Spinal cord (tissue), 10 donors: ENCODE results near the gene TMPRSS9. TPM values are rescaled to one million over a fixed set of nuclear protein-coding genes. Genes with fewer than 3 reads are reported as not detected.

ENCODE experiments used
- DNase-seq, 6 donors: peaks; one replicate each; pipeline versions ENCODE4 v3.0.0 to v3.0.0-alpha.2; 2013 to 2015; ENCODE audit warnings: low spot score in 6 of 6, low read depth in 4 of 6
- H3K27ac ChIP-seq: one replicate; pipeline ENCODE4 v1.5.1; 2013; ENCODE audit warnings: low read depth, low read length, control low read depth
- H3K27me3 ChIP-seq: one replicate; pipeline ENCODE4 v1.6.1; 2013; ENCODE audit warnings: low read length; ENCODE audit not compliant: control insufficient read depth, insufficient read depth
- H3K36me3 ChIP-seq: one replicate; pipeline ENCODE4 v1.6.1; 2013; ENCODE audit warnings: low read length; ENCODE audit not compliant: control insufficient read depth, insufficient read depth
- H3K4me1 ChIP-seq: one replicate; pipeline ENCODE4 v1.6.1; 2013; ENCODE audit warnings: low read length; ENCODE audit not compliant: control insufficient read depth, insufficient read depth
- H3K4me3 ChIP-seq: one replicate; pipeline ENCODE4 v1.5.1; 2013; ENCODE audit warnings: low read depth, low read length, control low read depth
- H3K9me3 ChIP-seq: one replicate; pipeline ENCODE4 v1.6.1; 2013; ENCODE audit warnings: low read length; ENCODE audit not compliant: control insufficient read depth, insufficient read depth
- WGBS: methylation state at CpG from one replicate; pipeline ENCODE4 v1.1.5; 2013; ENCODE audit warnings: missing lambda C conversion rate; ENCODE audit not compliant: insufficient coverage; 5-methylcytosine and 5-hydroxymethylcytosine counted together
- polyA plus RNA-seq, 2 donors: library from polyadenylated mRNA; unstranded; fragments of 120-200 nt; gene quantifications; one replicate each; pipeline ENCODE4 v1.2.1, GENCODE V29; 2013; ENCODE audit not compliant: insufficient read length in 2 of 2
- total RNA-seq, 2 donors: library from RNA; depleted of rRNA in 1 of 2; stranded (reverse); fragments of 120-200 nt in 1 of 2; fragments of >200 nt in 1 of 2; gene quantifications; one replicate each; pipeline versions ENCODE4 v1.2.3 to v1.2.4, GENCODE V29; 2013 to 2014
- donor health status: healthy.

The TMPRSS9 gene
- total and polyA plus RNA-seq, 4 donors = 0.33 to 3.8 (median 1.4) TPM

- WGBS = 91% methylated on average over 3 of the region's 3 CpGs
- DNase-seq = no peak
- Histone ChIP-seq H3K9me3 (no peaks in the 10 kb centered on the region), H3K4me1 (peaks cover 16% of the 10 kb centered on the region), H3K4me3 (no peak overlapping the region), H3K27ac (no peak overlapping the region), H3K27me3 (peaks cover 18% of the 10 kb centered on the region), H3K36me3 (peaks cover 46% of the 10 kb centered on the region)
These were observed 2.5 kb upstream of the TMPRSS9 start for GRCh38 chr19:2357279-2358206.

GRCh38 chr19:2358548-2359173, 1.4 kb upstream of the TMPRSS9 start:
- Histone ChIP-seq H3K36me3 (peaks cover 35% of the 10 kb centered on the region), H3K27ac (no peak overlapping the region), H3K4me1 (peaks cover 16% of the 10 kb centered on the region), H3K9me3 (no peaks in the 10 kb centered on the region), H3K4me3 (no peak overlapping the region), H3K27me3 (peaks cover 18% of the 10 kb centered on the region)
- 81% methylated on average over 24 of the region's 28 CpGs for WGBS
- no peak for DNase-seq

DNA sequence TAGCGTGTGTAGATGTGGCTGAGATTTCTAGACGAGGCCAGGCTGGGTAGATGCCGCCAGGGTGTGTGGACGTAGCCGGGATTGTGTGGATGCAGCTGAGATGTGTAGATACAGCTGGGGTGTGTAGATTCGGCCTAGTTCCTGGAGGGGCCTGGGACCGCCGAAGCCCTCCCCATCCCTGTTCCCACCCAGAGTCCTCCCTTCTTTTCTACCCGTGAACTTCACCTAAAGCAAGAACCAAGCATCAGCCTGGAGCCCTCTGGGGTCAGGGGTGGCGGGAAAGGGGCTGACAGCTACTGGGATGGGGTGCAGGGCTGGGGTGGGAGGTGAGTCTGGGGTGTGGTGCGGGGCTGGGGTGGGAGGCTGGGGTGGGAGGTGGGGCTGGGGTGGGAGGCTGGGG, 768 bp downstream of the TMPRSS9 start:
- no peak for DNase-seq
- Histone ChIP-seq H3K36me3 (peaks cover 14% of the 10 kb centered on the region), H3K9me3 (no peaks in the 10 kb centered on the region), H3K27ac (no peak overlapping the region), H3K27me3 (peaks cover 18% of the 10 kb centered on the region), H3K4me1 (peaks cover 16% of the 10 kb centered on the region), H3K4me3 (no peak overlapping the region)
- WGBS = 100% methylated on average over 1 of the region's 11 CpGs

DNA sequence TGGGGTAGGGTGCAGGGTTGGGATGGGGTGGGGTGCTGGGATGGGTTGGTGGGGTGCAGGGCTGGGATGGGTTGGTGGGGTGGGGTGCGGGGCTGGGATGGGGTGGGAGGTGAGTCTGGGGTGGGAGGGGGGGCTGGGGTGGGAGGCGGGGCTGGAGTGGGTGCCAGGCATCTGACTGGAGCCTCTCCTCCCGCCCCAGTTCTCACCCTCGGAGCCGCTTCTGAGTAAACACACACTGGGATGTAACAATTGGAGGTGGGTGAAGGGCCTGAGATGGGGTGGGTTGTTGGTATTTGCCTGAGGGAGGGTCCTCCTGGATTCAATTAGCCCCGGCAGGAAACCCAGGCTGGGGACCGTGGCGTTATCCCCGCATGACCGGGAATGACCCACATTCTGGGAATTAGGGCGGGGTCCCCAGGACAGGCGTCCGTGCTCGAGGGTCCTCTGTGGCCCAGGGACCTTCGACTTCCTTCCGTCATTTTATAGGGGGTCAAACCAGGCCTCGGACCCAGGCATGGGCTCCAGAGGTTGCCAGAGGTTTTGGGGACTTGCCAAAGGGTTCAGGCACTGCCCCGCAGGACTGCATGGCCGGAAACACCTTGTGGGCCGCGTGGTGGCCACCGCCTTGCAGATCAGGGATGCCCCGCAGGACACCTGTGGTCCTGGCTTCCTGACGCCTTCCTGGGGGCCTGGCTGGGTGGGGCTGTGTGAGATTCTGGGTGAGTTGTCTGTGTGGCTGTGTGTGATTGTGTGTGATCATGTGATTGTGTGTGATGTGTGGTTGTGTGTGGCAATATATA, 1.4 kb downstream of the TMPRSS9 start:
- peaks cover 18% of the 10 kb centered on the region for H3K27me3 ChIP-seq
- H3K4me3 ChIP-seq = no peak overlapping the region

GRCh38 chr19:2362046-2362969, 2.2 kb downstream of the TMPRSS9 start:
- no peak for DNase-seq
- no peak overlapping the region for H3K27ac ChIP-seq
- H3K36me3 ChIP-seq = no peaks in the 10 kb centered on the region
- 97% methylated on average over 11 of the region's 11 CpGs for WGBS
- H3K9me3 ChIP-seq = no peaks in the 10 kb centered on the region
- peaks cover 18% of the 10 kb centered on the region for H3K27me3 ChIP-seq
- H3K4me3 ChIP-seq = no peak overlapping the region
- peaks cover 16% of the 10 kb centered on the region for H3K4me1 ChIP-seq

More for the DNA sequence above, 1.4 kb downstream of the TMPRSS9 start:
- 52% methylated on average over 19 of the region's 24 CpGs for WGBS
- Histone ChIP-seq H3K27ac (no peak overlapping the region), H3K36me3 (peaks cover 7% of the 10 kb centered on the region), H3K4me1 (peaks cover 16% of the 10 kb centered on the region), H3K9me3 (no peaks in the 10 kb centered on the region)
- no peak for DNase-seq

GRCh38 chr19:2362970-2363300, 2.9 kb downstream of the TMPRSS9 start:
- no peak overlapping the region for H3K27ac ChIP-seq
- H3K4me3 ChIP-seq = no peak overlapping the region
- no peak for DNase-seq
- H3K4me1 ChIP-seq = peaks cover 16% of the 10 kb centered on the region
- no peaks in the 10 kb centered on the region for H3K9me3 ChIP-seq
- H3K27me3 ChIP-seq = peaks cover 18% of the 10 kb centered on the region
- 79% methylated on average over 15 of the region's 15 CpGs for WGBS
- H3K36me3 ChIP-seq = no peaks in the 10 kb centered on the region

- WGBS = 77% methylated on average over 14 of the region's 17 CpGs
- DNase-seq = no peak
- Histone ChIP-seq H3K27me3 (peaks cover 18% of the 10 kb centered on the region), H3K36me3 (no peaks in the 10 kb centered on the region), H3K9me3 (no peaks in the 10 kb centered on the region), H3K4me1 (peaks cover 16% of the 10 kb centered on the region), H3K4me3 (no peak overlapping the region), H3K27ac (no peak overlapping the region)
These were observed 3.4 kb downstream of the TMPRSS9 start for GRCh38 chr19:2363419-2363818.

DNA sequence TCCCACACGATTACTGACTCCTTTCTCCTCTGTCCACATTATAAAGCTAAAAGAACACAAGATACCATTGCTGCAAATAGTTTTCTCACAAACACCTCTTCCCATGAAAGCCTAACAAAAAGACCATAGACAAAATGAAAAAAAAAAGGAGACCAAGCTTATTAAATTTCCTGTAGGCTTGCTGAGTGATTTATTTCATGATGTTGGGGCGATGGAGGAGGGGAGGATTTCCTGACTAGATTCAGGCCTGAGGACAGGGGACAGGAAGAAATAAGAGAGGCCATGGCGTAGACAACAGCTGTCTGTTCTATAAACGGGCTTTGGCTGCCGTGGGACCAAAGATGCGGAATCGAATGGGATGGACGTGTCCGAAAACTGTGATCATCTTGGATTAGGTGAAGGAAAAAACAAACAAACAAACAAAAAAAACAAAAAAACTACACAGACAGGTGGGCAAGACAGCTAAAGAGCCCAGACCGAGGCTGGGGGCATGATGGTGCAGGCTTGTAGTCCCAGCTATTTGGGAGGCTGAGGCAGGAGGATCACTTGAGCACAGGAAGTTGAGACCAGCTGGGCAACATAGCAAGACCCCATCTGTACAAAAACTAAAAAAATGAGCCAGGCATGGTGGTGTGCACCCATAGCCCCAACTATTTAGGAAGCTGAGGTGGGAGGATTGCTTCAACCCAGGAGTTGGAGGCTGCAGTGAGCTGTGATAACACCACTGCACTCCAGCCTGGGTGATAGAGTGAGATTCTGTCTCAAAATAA, 5.3 kb downstream of the TMPRSS9 start:
- WGBS = 62% methylated on average over 4 of the region's 10 CpGs

More for the DNA sequence above, 5.3 kb downstream of the TMPRSS9 start:
- Histone ChIP-seq H3K4me1 (peaks cover 9% of the 10 kb centered on the region), H3K27me3 (peaks cover 11% of the 10 kb centered on the region), H3K9me3 (no peaks in the 10 kb centered on the region), H3K36me3 (no peaks in the 10 kb centered on the region), H3K4me3 (no peak overlapping the region), H3K27ac (no peak overlapping the region)
- DNase-seq = peak in 1 of 6 donors; percentile 4
